ENCODE measurements around the gene METTL1.
A peak's percentile ranks its signal among the peaks of the same experiment; 100 is the strongest.
"Not testable (repeated sequence)": the region's sequence is repeated elsewhere in the genome, so short reads cannot be mapped to it uniquely, and the experiment has no call there.

Gene METTL1

GRCh38 chr12:57775563-57776246 is 3.8 kb upstream of the METTL1 start:
- TF ChIP-seq CTCF (IDR thresholded peaks at IDR 0.05; ENCODE audit: low read depth, low read length, missing control alignments) = no peak
- no peak overlapping the region for H3K4me3 ChIP-seq (replicated peaks; ENCODE audit: low read depth, low read length)
- no peak for DNase-seq (ENCODE audit: extremely low read depth, low read depth)

GRCh38 chr12:57775044-57775443 is 3.1 kb upstream of the METTL1 start:
- no peak for DNase-seq (ENCODE audit: extremely low read depth, low read depth)
- no peak overlapping the region for H3K4me3 ChIP-seq (replicated peaks; ENCODE audit: low read depth, low read length)
- no peak for TF ChIP-seq CTCF (IDR thresholded peaks at IDR 0.05; ENCODE audit: low read depth, low read length, missing control alignments)

- DNase-seq (ENCODE audit: extremely low read depth, low read depth); H3K4me3 ChIP-seq (replicated peaks; ENCODE audit: low read depth, low read length): not testable (repeated sequence)
Measured at GRCh38 chr12:57774634-57775033, 2.7 kb upstream of the METTL1 start.

GRCh38 chr12:57772429-57773322 is 771 bp upstream of the METTL1 start, which contains the start of gene EEF1AKMT3:
Gene EEF1AKMT3 (plus strand): TSS chr12:57772614. CDS start chr12:57772725, 111 bp downstream.
- TF ChIP-seq CTCF (IDR thresholded peaks at IDR 0.05; ENCODE audit: low read depth, low read length, missing control alignments) = no peak
- no peak for DNase-seq (ENCODE audit: extremely low read depth, low read depth)

GRCh38 chr12:57771236-57771872 is 551 bp downstream of the METTL1 start:
- peak; percentile 78 for DNase-seq (ENCODE audit: extremely low read depth, low read depth)
- peak overlapping the region; percentile 93 for H3K4me3 ChIP-seq (replicated peaks; ENCODE audit: low read depth, low read length)
- TF ChIP-seq CTCF (IDR thresholded peaks at IDR 0.05; ENCODE audit: low read depth, low read length, missing control alignments) = no peak

More at GRCh38 chr12:57772429-57773322, 771 bp upstream of the METTL1 start, which contains the start of gene EEF1AKMT3:
- H3K4me3 ChIP-seq (replicated peaks; ENCODE audit: low read depth, low read length) = peak within 1 kb of the TSS; percentile 93

GRCh38 chr12:57770734-57771133 is 1.2 kb downstream of the METTL1 start:
- no peak for TF ChIP-seq CTCF (IDR thresholded peaks at IDR 0.05; ENCODE audit: low read depth, low read length, missing control alignments)
- H3K4me3 ChIP-seq (replicated peaks; ENCODE audit: low read depth, low read length) = peak overlapping the region; percentile 93
- no peak for DNase-seq (ENCODE audit: extremely low read depth, low read depth)

- no peak for DNase-seq (ENCODE audit: extremely low read depth, low read depth)
- no peak for TF ChIP-seq CTCF (IDR thresholded peaks at IDR 0.05; ENCODE audit: low read depth, low read length, missing control alignments)
- no peak overlapping the region for H3K4me3 ChIP-seq (replicated peaks; ENCODE audit: low read depth, low read length)
Measured at GRCh38 chr12:57769594-57769993, 2.3 kb downstream of the METTL1 start.

Measured in HFF-Myc (cell line).